ENCODE measurements around the gene UQCRC1.

Gene UQCRC1

DNA sequence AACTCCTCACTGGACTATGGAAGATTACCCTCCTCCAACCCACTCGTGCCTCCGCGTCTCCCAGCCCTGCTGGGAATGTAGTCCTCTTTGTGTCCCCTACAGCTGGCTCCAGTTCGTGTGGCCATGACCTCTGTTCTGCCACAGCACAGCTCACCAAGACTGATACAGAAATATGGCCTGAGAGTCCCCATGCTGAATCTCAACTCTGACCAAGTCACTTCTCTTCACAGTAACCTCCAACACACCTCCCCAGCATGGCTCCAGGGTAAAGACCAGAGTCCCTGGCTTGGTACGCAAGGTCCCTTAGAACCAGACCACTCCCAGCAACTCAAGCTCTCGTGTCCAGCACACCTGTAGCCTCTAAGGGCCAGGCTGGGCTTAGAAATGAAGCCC, 12.0 kb downstream of the UQCRC1 start:
- no peak for TF ChIP-seq EGR1 (IDR thresholded peaks at IDR 0.05)
- TF ChIP-seq, protein P1, sequence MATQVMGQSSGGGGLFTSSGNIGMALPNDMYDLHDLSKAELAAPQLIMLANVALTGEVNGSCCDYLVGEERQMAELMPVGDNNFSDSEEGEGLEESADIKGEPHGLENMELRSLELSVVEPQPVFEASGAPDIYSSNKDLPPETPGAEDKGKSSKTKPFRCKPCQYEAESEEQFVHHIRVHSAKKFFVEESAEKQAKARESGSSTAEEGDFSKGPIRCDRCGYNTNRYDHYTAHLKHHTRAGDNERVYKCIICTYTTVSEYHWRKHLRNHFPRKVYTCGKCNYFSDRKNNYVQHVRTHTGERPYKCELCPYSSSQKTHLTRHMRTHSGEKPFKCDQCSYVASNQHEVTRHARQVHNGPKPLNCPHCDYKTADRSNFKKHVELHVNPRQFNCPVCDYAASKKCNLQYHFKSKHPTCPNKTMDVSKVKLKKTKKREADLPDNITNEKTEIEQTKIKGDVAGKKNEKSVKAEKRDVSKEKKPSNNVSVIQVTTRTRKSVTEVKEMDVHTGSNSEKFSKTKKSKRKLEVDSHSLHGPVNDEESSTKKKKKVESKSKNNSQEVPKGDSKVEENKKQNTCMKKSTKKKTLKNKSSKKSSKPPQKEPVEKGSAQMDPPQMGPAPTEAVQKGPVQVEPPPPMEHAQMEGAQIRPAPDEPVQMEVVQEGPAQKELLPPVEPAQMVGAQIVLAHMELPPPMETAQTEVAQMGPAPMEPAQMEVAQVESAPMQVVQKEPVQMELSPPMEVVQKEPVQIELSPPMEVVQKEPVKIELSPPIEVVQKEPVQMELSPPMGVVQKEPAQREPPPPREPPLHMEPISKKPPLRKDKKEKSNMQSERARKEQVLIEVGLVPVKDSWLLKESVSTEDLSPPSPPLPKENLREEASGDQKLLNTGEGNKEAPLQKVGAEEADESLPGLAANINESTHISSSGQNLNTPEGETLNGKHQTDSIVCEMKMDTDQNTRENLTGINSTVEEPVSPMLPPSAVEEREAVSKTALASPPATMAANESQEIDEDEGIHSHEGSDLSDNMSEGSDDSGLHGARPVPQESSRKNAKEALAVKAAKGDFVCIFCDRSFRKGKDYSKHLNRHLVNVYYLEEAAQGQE (IDR thresholded peaks at IDR 0.05; ENCODE audit: low read depth): no peak
- TF ChIP-seq, protein P2, sequence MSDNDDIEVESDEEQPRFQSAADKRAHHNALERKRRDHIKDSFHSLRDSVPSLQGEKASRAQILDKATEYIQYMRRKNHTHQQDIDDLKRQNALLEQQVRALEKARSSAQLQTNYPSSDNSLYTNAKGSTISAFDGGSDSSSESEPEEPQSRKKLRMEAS (IDR thresholded peaks at IDR 0.05): no peak
- no peak for TF ChIP-seq NFIC (IDR thresholded peaks at IDR 0.05)
- TF ChIP-seq TCF12 (IDR thresholded peaks at IDR 0.05; ENCODE audit: low read depth): no peak
- TF ChIP-seq FOXM1 (IDR thresholded peaks at IDR 0.05; ENCODE audit: borderline replicate concordance, low read depth): no peak
- no peak for TF ChIP-seq CEBPB (IDR thresholded peaks at IDR 0.05)
- no peak for TF ChIP-seq CREB1 (IDR thresholded peaks at IDR 0.05; ENCODE audit: low read depth)
- no peak for TF ChIP-seq YY1 (IDR thresholded peaks at IDR 0.05; ENCODE audit: low read depth)
- TF ChIP-seq TEAD4 (IDR thresholded peaks at IDR 0.05): no peak
- no peak for TF ChIP-seq RAD21 (IDR thresholded peaks at IDR 0.05; ENCODE audit: low read depth)
- no peak for TF ChIP-seq ZBTB7A (IDR thresholded peaks at IDR 0.05; ENCODE audit: low read depth)
- no peak for TF ChIP-seq EP300 (IDR thresholded peaks at IDR 0.05; ENCODE audit: borderline replicate concordance)
- TF ChIP-seq, protein P3, sequence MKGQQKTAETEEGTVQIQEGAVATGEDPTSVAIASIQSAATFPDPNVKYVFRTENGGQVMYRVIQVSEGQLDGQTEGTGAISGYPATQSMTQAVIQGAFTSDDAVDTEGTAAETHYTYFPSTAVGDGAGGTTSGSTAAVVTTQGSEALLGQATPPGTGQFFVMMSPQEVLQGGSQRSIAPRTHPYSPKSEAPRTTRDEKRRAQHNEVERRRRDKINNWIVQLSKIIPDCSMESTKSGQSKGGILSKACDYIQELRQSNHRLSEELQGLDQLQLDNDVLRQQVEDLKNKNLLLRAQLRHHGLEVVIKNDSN (IDR thresholded peaks at IDR 0.05): no peak
- TF ChIP-seq TAF1 (IDR thresholded peaks at IDR 0.05; ENCODE audit: low read depth): no peak

DNA sequence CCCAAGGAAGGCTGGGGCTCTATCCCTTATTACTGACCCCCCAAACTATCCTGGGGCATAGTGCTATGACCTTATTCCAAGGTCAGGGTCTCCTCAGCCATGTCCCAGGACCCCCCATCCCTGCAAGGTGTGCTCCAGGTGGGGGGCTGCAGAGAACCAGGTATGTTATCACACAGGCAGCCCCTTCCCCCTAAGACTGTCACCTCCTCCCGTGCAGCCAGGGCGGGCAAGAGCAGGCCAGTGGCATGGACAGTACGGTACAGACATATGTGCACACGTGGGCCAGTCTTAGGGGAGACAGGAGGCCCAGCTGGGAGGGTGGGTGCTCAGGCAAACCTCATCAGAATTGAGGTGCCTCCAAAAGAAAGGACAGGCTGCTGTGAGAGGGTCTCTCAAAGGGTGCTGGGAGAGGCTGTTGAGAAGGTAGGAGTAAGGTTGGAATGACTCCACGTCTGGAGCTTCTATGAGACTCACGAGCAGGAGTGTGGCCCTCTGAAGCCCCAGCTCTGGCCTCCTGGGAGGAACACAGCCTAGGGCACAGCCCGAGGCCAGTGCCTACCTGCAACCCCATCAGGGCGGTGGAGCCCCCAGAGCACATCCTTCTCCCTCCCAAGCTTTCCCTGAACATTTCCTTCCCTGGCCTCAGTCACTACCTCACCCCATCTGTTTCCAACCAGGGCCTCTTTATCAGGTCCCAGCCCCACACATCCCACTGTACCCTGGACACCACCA, 12.6 kb downstream of the UQCRC1 start:
- TF ChIP-seq YY1 (IDR thresholded peaks at IDR 0.05; ENCODE audit: low read depth): no peak
- no peak for TF ChIP-seq CREB1 (IDR thresholded peaks at IDR 0.05; ENCODE audit: low read depth)
- no peak for TF ChIP-seq EGR1 (IDR thresholded peaks at IDR 0.05)
- TF ChIP-seq TCF12 (IDR thresholded peaks at IDR 0.05; ENCODE audit: low read depth): no peak
- TF ChIP-seq RAD21 (IDR thresholded peaks at IDR 0.05; ENCODE audit: low read depth): no peak
- TF ChIP-seq TEAD4 (IDR thresholded peaks at IDR 0.05): no peak
- TF ChIP-seq, protein P2 (IDR thresholded peaks at IDR 0.05): no peak
- TF ChIP-seq CEBPB (IDR thresholded peaks at IDR 0.05): no peak
- TF ChIP-seq, protein P1 (IDR thresholded peaks at IDR 0.05; ENCODE audit: low read depth): no peak
- TF ChIP-seq, protein P3 (IDR thresholded peaks at IDR 0.05): no peak
- TF ChIP-seq NFIC (IDR thresholded peaks at IDR 0.05): no peak
- no peak for TF ChIP-seq FOXM1 (IDR thresholded peaks at IDR 0.05; ENCODE audit: borderline replicate concordance, low read depth)
- TF ChIP-seq TAF1 (IDR thresholded peaks at IDR 0.05; ENCODE audit: low read depth): no peak
- no peak for TF ChIP-seq ZBTB7A (IDR thresholded peaks at IDR 0.05; ENCODE audit: low read depth)
- TF ChIP-seq EP300 (IDR thresholded peaks at IDR 0.05; ENCODE audit: borderline replicate concordance): no peak

DNA sequence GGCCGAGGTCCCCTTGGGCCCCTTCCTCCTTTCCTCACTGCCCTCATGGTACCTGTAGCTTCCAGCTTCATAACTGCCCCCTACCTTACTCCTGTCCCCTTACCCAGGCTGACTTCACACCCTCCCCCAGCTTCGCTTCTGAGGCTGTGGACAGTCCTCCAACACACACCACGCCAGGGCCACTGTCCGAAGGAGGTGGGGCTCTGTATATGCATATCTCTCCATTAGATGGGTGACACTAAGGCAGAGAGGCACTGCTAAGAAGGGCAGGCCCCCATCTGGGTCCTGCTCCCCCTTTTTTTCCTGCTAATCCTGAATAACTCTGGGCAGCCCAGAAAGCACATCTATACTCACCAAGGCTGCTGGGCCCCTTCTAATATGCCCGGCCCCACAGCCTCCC, 13.3 kb downstream of the UQCRC1 start:
- TF ChIP-seq TEAD4 (IDR thresholded peaks at IDR 0.05): no peak
- TF ChIP-seq, protein P2 (IDR thresholded peaks at IDR 0.05): no peak
- no peak for TF ChIP-seq TCF12 (IDR thresholded peaks at IDR 0.05; ENCODE audit: low read depth)
- no peak for TF ChIP-seq ZBTB7A (IDR thresholded peaks at IDR 0.05; ENCODE audit: low read depth)
- TF ChIP-seq NFIC (IDR thresholded peaks at IDR 0.05): no peak
- TF ChIP-seq CREB1 (IDR thresholded peaks at IDR 0.05; ENCODE audit: low read depth): no peak
- TF ChIP-seq YY1 (IDR thresholded peaks at IDR 0.05; ENCODE audit: low read depth): no peak
- TF ChIP-seq RAD21 (IDR thresholded peaks at IDR 0.05; ENCODE audit: low read depth): no peak
- TF ChIP-seq EP300 (IDR thresholded peaks at IDR 0.05; ENCODE audit: borderline replicate concordance): no peak
- TF ChIP-seq CEBPB (IDR thresholded peaks at IDR 0.05): no peak
- no peak for TF ChIP-seq EGR1 (IDR thresholded peaks at IDR 0.05)

DNA sequence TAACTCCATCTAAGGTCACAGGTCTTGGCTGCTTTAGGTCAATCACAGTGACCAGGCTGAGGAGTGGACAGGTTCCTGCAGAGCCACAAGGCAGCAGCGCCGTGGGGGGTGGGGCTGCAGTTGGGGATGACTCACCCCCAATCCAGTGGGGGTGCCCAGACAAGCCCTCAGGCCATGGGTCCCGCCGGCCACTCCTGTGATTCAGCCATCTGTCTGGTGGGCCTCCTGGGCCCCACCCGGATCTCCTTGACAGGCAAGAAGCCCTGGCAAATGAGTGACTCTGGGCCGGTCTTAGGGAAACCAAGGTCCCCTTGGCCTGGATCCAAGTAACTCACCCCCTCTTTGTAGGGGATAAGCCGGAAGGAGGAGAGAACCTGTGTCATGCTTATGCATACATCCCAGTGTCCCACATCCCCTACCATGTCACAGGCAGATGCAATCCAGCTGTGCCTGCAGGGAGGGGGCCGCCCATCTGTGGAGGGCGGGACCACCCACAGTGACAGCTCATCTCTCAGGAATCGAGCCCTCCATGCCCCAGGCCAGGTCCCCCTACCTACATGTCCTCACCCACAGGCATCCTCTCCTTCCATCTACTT, 13.8 kb downstream of the UQCRC1 start:
- no peak; the same call in 1 of the 2 replicates for TF ChIP-seq TCF12 (IDR thresholded peaks at IDR 0.05; ENCODE audit: low read depth)
- TF ChIP-seq, protein P2 (IDR thresholded peaks at IDR 0.05): no peak
- peak; percentile 73 for TF ChIP-seq NFIC (IDR thresholded peaks at IDR 0.05)
- TF ChIP-seq TEAD4 (IDR thresholded peaks at IDR 0.05): no peak
- no peak for TF ChIP-seq TAF1 (IDR thresholded peaks at IDR 0.05; ENCODE audit: low read depth)
- no peak for TF ChIP-seq CREB1 (IDR thresholded peaks at IDR 0.05; ENCODE audit: low read depth)
- no peak for TF ChIP-seq EGR1 (IDR thresholded peaks at IDR 0.05)
- TF ChIP-seq EP300 (IDR thresholded peaks at IDR 0.05; ENCODE audit: borderline replicate concordance): peak; percentile 64; the same call in 1 of the 2 replicates

Measured in Ishikawa (cell line).